Measurements from ENCODE around the gene SERF2.
A peak's percentile ranks its signal among the peaks of the same experiment; 100 is the strongest.

DNA sequence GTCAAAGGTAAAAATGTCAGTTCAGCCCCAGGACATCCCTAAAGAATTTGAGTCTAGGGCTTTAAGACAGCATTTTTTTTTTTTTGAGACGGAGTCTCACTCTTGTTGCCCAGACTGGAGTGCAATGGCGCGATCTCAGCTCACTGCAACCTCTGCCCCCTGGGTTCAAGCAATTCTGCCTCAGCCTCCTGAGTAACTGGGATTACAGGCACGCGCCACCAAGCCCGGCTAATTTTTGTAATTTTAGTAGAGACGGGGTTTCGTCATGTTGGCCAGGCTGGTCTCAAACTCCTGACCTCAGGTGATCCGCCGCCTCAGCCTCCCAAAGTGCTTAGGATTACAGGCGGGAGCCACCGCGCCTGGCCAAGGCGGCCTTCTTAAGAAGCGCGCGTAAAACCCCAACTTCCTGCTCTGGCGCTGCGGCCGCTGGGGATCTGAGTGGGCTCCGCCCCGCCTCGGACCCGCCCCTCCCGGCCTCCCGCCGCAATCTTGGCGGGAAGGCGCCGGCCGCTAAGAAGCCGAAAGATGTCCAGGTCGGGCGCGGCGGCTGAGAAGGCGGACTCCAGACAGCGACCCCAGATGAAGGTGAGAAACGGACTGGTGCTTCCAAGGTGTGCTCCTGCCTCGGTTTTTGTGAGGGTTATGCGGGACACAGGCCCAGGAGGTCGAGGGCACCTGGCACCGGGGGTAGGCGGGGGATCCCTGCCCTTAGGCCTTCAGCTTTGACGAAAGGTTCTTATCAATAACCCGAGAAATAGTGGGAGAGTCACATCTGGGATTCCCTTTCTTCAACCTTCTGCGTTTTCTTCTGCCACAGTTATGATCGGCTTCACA lies 34.6 kb downstream of the SERF2 start, which contains the start of gene WDR76:
- no peak for TF ChIP-seq CTCF (IDR thresholded peaks at IDR 0.05)
- peak; percentile 80 for TF ChIP-seq POLR2AphosphoS5 (IDR thresholded peaks at IDR 0.05)

All from prostate gland (tissue), 2 donors.